Placental epithelial cell (primary cell): Measurements from ENCODE around the gene PRIMA1. TPM values are rescaled to one million over a fixed set of nuclear protein-coding genes. Genes with fewer than 3 reads are reported as not detected.

Experiments
- total RNA-seq: library from RNA; depleted of rRNA; stranded (reverse); fragments of >200 nt; gene quantifications from 2 replicates; pipeline ENCODE4 v1.2.3, GENCODE V29; 2012

The PRIMA1 gene, protein sequence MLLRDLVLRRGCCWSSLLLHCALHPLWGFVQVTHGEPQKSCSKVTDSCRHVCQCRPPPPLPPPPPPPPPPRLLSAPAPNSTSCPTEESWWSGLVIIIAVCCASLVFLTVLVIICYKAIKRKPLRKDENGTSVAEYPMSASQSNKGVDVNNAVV
- total RNA-seq: not detected in 2 replicates

DNA sequence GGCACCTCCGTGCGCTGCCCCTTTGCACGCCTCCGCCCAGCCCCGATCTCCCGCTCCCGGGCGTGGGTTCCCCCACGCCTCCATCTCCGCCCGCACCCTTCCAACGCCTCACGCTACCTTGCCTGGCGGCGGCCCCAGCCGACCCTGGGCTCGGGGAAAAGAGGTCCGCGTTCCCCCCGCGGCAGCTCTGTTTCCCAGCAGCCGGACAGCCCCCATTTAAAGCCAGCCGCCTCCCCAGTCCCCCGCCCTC lies at the start of gene PRIMA1:
PRIMA1 (minus strand) TSS at position 193 of the 250 bp plus-strand sequence. CDS start 767 bp downstream, outside the sequence.

Other genes with a start within 250 kb of the PRIMA1 start
- not detected in 2 replicates for gene FAM181A, start 138.9 kb upstream of the PRIMA1 start, total RNA-seq
- gene ASB2, start 188.1 kb upstream of the PRIMA1 start, total RNA-seq: not detected in 2 replicates
- gene CCDC197, start 208.8 kb upstream of the PRIMA1 start, total RNA-seq: not detected in 2 replicates
- 1.2 and 1.6 TPM in 2 replicates for gene OTUB2, start 237.9 kb upstream of the PRIMA1 start, total RNA-seq